ENCODE data around the gene PRPH.

DNA sequence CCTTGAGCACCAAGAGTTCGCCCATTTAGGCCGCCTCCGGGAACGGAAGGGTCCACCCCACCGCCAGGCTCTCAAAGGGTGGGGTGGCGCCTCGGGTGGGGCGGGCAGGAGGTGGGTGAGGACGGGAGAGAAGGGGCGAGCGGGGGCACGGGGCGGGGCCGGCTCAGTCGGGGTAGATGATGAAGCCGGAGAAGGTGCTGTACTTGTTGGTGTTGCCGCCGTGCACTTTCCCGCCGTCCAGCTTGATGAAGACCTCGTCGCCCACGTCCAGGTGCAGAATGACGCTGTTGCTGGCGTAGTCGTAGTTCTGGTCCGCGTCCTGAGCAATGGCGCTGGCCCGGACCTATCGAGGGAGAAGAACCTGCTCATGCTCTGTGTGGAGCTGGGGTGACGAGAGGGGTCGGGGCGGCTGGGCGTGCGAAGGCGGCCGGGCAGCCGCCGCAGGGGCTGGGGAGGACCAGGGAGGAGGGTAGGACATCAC lies 38.0 kb downstream of the PRPH start:
- TF ChIP-seq, protein P1, sequence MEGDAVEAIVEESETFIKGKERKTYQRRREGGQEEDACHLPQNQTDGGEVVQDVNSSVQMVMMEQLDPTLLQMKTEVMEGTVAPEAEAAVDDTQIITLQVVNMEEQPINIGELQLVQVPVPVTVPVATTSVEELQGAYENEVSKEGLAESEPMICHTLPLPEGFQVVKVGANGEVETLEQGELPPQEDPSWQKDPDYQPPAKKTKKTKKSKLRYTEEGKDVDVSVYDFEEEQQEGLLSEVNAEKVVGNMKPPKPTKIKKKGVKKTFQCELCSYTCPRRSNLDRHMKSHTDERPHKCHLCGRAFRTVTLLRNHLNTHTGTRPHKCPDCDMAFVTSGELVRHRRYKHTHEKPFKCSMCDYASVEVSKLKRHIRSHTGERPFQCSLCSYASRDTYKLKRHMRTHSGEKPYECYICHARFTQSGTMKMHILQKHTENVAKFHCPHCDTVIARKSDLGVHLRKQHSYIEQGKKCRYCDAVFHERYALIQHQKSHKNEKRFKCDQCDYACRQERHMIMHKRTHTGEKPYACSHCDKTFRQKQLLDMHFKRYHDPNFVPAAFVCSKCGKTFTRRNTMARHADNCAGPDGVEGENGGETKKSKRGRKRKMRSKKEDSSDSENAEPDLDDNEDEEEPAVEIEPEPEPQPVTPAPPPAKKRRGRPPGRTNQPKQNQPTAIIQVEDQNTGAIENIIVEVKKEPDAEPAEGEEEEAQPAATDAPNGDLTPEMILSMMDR (IDR thresholded peaks at IDR 0.05; ENCODE audit: insufficient read depth, low read length, poor library complexity, severe bottlenecking): no peak
- TF ChIP-seq EZH2phosphoT487 (conservative IDR thresholded peaks at IDR 0.05; ENCODE audit: low read length): no peak
